Measurements from ENCODE around the gene BNIPL.

GRCh38 chr1:151024540-151025146 is 11.7 kb upstream of the BNIPL start:
- TF ChIP-seq POLR2A (IDR thresholded peaks at IDR 0.05) (no peak), POLR2AphosphoS5 (IDR thresholded peaks at IDR 0.05) (peak in 1 of 3 donors; percentile 42)
- TF ChIP-seq, protein P1, sequence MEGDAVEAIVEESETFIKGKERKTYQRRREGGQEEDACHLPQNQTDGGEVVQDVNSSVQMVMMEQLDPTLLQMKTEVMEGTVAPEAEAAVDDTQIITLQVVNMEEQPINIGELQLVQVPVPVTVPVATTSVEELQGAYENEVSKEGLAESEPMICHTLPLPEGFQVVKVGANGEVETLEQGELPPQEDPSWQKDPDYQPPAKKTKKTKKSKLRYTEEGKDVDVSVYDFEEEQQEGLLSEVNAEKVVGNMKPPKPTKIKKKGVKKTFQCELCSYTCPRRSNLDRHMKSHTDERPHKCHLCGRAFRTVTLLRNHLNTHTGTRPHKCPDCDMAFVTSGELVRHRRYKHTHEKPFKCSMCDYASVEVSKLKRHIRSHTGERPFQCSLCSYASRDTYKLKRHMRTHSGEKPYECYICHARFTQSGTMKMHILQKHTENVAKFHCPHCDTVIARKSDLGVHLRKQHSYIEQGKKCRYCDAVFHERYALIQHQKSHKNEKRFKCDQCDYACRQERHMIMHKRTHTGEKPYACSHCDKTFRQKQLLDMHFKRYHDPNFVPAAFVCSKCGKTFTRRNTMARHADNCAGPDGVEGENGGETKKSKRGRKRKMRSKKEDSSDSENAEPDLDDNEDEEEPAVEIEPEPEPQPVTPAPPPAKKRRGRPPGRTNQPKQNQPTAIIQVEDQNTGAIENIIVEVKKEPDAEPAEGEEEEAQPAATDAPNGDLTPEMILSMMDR (IDR thresholded peaks at IDR 0.05) = peak in 5 of 7 experiments; percentile 52 to 74 (median 65)

All from stomach (tissue), 4 donors.